B cell (primary cell): ENCODE results near the gene P2RY6.

ENCODE experiments used
- EZH2 ChIP-seq: IDR thresholded peaks from 2 replicates; pipeline ENCODE4 v1.6.1; 2012; ENCODE audit warnings: borderline replicate concordance, low read depth, mild to moderate bottlenecking, moderate library complexity, low read length; ENCODE audit not compliant: insufficient read depth, poor library complexity, severe bottlenecking
- TF ChIP-seq, protein P1 (sequence below): fragments of 200-600 bp; IDR thresholded peaks from one replicate; pipeline ENCODE4 v1.8.0; 2022; ENCODE audit warnings: antibody characterized with exemption, mild to moderate bottlenecking

GRCh38 chr11:73268671-73269271 lies 3.4 kb upstream of the P2RY6 start:
- TF ChIP-seq EZH2: no peak
- TF ChIP-seq, protein P1, sequence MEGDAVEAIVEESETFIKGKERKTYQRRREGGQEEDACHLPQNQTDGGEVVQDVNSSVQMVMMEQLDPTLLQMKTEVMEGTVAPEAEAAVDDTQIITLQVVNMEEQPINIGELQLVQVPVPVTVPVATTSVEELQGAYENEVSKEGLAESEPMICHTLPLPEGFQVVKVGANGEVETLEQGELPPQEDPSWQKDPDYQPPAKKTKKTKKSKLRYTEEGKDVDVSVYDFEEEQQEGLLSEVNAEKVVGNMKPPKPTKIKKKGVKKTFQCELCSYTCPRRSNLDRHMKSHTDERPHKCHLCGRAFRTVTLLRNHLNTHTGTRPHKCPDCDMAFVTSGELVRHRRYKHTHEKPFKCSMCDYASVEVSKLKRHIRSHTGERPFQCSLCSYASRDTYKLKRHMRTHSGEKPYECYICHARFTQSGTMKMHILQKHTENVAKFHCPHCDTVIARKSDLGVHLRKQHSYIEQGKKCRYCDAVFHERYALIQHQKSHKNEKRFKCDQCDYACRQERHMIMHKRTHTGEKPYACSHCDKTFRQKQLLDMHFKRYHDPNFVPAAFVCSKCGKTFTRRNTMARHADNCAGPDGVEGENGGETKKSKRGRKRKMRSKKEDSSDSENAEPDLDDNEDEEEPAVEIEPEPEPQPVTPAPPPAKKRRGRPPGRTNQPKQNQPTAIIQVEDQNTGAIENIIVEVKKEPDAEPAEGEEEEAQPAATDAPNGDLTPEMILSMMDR: no peak
